Endothelial cell (in vitro differentiated cells): ENCODE results near the gene H2BK1. TPM values are rescaled to one million over a fixed set of nuclear protein-coding genes. Genes with fewer than 3 reads are reported as not detected.

Experiments
- DNase-seq: peaks from one replicate; pipeline ENCODE4 v3.0.0; 2021; ENCODE audit warnings: low spot score
- H3K27ac Mint-ChIP-seq: one replicate; pipeline ENCODE4 v1.8.0; 2021; ENCODE audit warnings: mixed read lengths, inconsistent platforms; ENCODE audit not compliant: unreplicated experiment
- H3K27me3 Mint-ChIP-seq: one replicate; pipeline ENCODE4 v1.8.0; 2021; ENCODE audit warnings: mild to moderate bottlenecking, moderate library complexity, mixed read lengths, inconsistent platforms; ENCODE audit not compliant: unreplicated experiment
- H3K36me3 Mint-ChIP-seq: one replicate; pipeline ENCODE4 v1.8.0; 2021; ENCODE audit warnings: mild to moderate bottlenecking, low read depth, mixed read lengths, inconsistent platforms; ENCODE audit not compliant: unreplicated experiment
- H3K4me1 Mint-ChIP-seq: one replicate; pipeline ENCODE4 v1.8.0; 2021; ENCODE audit warnings: mild to moderate bottlenecking, mixed read lengths, inconsistent platforms; ENCODE audit not compliant: unreplicated experiment
- H3K4me3 Mint-ChIP-seq: one replicate; pipeline ENCODE4 v1.8.0; 2021; ENCODE audit warnings: mild to moderate bottlenecking, mixed read lengths, inconsistent platforms; ENCODE audit not compliant: unreplicated experiment
- H3K9me3 Mint-ChIP-seq: one replicate; pipeline ENCODE4 v1.8.0; 2021; ENCODE audit warnings: mixed read lengths, inconsistent platforms; ENCODE audit not compliant: unreplicated experiment
- CTCF ChIP-seq: fragments of 200-600 bp; sonication (generic); IDR thresholded peaks from one replicate; pipeline ENCODE4 v1.5.0; 2021; ENCODE audit warnings: antibody characterized with exemption; ENCODE audit not compliant: unreplicated experiment
- total RNA-seq: library from RNA; stranded (reverse); fragmentation: NEBNext Ultra II Directional; extraction: Animal tissue kit (Norgen Biotek cat#: 25700); gene quantifications from one replicate; pipeline ENCODE4 v1.2.1, GENCODE V29; 2021; ENCODE audit not compliant: unreplicated experiment

H2BK1 gene
- total RNA-seq, 1 donor from 2014 or later = not detected

GRCh38 chr7:151250181-151251132 is 40.2 kb upstream of the H2BK1 start:
- Mint-ChIP-seq H3K27ac (peak overlapping the region; percentile 62), H3K4me3 (peak overlapping the region; percentile 87), H3K27me3 (peaks cover 42% of the 10 kb centered on the region), H3K4me1 (peaks cover 28% of the 10 kb centered on the region), H3K9me3 (no peaks in the 10 kb centered on the region), H3K36me3 (peaks cover 7% of the 10 kb centered on the region)
- no peak for DNase-seq
- TF ChIP-seq CTCF = no peak

GRCh38 chr7:151249732-151250072 is 39.4 kb upstream of the H2BK1 start:
- no peak for TF ChIP-seq CTCF
- no peaks in the 10 kb centered on the region for H3K36me3 Mint-ChIP-seq
- no peak overlapping the region for H3K27ac Mint-ChIP-seq
- peaks cover 29% of the 10 kb centered on the region for H3K4me1 Mint-ChIP-seq
- no peak for DNase-seq
- no peaks in the 10 kb centered on the region for H3K9me3 Mint-ChIP-seq
- H3K4me3 Mint-ChIP-seq = no peak overlapping the region
- H3K27me3 Mint-ChIP-seq = peaks cover 41% of the 10 kb centered on the region

GRCh38 chr7:151249034-151249731 is 38.9 kb upstream of the H2BK1 start:
- H3K9me3 Mint-ChIP-seq = no peaks in the 10 kb centered on the region
- H3K27ac Mint-ChIP-seq = no peak overlapping the region
- H3K4me1 Mint-ChIP-seq = peaks cover 33% of the 10 kb centered on the region
- H3K27me3 Mint-ChIP-seq = peaks cover 45% of the 10 kb centered on the region
- H3K36me3 Mint-ChIP-seq = no peaks in the 10 kb centered on the region
- DNase-seq = no peak
- TF ChIP-seq CTCF = no peak
- H3K4me3 Mint-ChIP-seq = peak overlapping the region; percentile 81

- peak within 1 kb of the TSS; percentile 81 for H3K4me3 Mint-ChIP-seq
- H3K4me1 Mint-ChIP-seq = peaks cover 33% of the 10 kb centered on the region
- TF ChIP-seq CTCF = no peak
- H3K27me3 Mint-ChIP-seq = peaks cover 41% of the 10 kb centered on the region
- no peak within 1 kb of the TSS for H3K27ac Mint-ChIP-seq
- no peaks in the 10 kb centered on the region for H3K9me3 Mint-ChIP-seq
- no peaks in the 10 kb centered on the region for H3K36me3 Mint-ChIP-seq
- peak; percentile 72 for DNase-seq
Measured at GRCh38 chr7:151248346-151249033, 38.2 kb upstream of the H2BK1 start, which contains the start of gene SMARCD3. Gene SMARCD3, minus strand, starts transcription at chr7:151248694. Its CDS starts 132 bp downstream, at chr7:151248562.
